ENCODE data around the gene RACGAP1.
A peak's percentile ranks its signal among the peaks of the same experiment; 100 is the strongest.

RACGAP1 gene

GRCh38 chr12:50013361-50014147 is 11.7 kb downstream of the RACGAP1 start:
- in situ Hi-C loops (cut with HindIII; ENCODE audit: low sequenced_read_pairs) = no loop called here
- TF ChIP-seq, protein P1, sequence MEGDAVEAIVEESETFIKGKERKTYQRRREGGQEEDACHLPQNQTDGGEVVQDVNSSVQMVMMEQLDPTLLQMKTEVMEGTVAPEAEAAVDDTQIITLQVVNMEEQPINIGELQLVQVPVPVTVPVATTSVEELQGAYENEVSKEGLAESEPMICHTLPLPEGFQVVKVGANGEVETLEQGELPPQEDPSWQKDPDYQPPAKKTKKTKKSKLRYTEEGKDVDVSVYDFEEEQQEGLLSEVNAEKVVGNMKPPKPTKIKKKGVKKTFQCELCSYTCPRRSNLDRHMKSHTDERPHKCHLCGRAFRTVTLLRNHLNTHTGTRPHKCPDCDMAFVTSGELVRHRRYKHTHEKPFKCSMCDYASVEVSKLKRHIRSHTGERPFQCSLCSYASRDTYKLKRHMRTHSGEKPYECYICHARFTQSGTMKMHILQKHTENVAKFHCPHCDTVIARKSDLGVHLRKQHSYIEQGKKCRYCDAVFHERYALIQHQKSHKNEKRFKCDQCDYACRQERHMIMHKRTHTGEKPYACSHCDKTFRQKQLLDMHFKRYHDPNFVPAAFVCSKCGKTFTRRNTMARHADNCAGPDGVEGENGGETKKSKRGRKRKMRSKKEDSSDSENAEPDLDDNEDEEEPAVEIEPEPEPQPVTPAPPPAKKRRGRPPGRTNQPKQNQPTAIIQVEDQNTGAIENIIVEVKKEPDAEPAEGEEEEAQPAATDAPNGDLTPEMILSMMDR (IDR thresholded peaks at IDR 0.05; ENCODE audit: low read depth, low read length) = no peak
- DNase-seq (ENCODE audit: low read depth, low spot score) = no peak

DNA sequence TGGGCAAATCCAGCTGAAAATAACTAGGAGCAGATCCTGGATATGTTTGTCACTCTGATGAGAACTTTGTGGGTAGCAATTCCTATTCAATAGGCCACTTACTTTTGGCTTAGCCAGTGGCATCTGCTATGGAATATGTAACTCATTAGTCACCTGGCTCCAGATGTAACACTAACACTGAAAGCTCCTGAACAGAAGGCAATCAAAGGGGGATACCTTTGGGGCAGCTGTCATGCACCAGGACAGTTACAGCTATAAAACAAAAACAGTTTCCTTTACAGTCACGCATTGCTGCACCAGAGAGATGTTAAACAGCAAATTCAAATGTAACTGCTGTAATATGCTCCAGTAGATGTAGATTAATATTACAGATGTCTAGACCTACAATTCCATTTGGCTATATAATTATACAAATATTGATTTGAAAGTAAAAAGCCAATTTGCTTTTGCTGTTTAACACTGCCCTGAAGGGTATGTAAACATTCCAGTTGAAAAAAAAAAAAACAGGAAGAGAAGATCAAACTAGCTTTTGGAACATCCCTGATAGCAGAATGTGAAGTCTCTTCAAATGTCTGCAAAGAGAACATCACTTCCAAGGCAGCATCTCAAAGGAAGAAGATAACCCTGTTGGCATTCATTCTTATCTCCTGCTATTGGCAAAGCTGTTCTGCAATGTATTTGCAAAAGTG is 18.4 kb downstream of the RACGAP1 start:
- no peak for DNase-seq (ENCODE audit: low read depth, low spot score)
- TF ChIP-seq, protein P1 (IDR thresholded peaks at IDR 0.05; ENCODE audit: low read depth, low read length) = no peak
- in situ Hi-C loops (cut with HindIII; ENCODE audit: low sequenced_read_pairs) = no loop called here
- H3K4me3 ChIP-seq (ENCODE audit: low read depth, low read length) = no peak overlapping the region

More at GRCh38 chr12:50013361-50014147, 11.7 kb downstream of the RACGAP1 start:
- H3K4me3 ChIP-seq (ENCODE audit: low read depth, low read length) = no peak overlapping the region

DNA sequence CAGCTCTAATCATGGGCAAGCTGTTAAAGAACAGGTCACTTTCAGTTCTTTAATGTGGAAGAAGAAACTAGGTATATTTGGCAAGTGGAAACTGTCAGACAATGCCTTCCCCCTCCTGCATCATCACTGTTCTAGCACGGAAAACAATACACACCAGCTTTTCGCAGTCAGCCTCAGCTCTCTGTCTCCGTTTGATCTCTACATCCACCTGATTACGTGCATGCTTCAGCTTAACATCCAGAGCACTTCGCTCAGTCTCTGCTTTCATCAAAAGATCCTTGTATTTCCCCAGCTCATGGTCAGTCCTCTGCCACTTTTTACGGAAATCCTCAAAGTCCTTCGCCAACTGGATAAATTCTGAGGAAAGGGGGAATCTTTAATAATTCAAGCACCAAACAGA is 19.0 kb downstream of the RACGAP1 start:
- no peak overlapping the region for H3K4me3 ChIP-seq (ENCODE audit: low read depth, low read length)
- in situ Hi-C loops (cut with HindIII; ENCODE audit: low sequenced_read_pairs) = no loop called here

GRCh38 chr12:50005175-50005574 is 20.1 kb downstream of the RACGAP1 start:
- in situ Hi-C loops (cut with HindIII; ENCODE audit: low sequenced_read_pairs) = no loop called here
- H3K4me3 ChIP-seq (ENCODE audit: low read depth, low read length) = no peak overlapping the region
- TF ChIP-seq, protein P1 (IDR thresholded peaks at IDR 0.05; ENCODE audit: low read depth, low read length) = no peak
- no peak for DNase-seq (ENCODE audit: low read depth, low spot score)

More for the DNA sequence above, 19.0 kb downstream of the RACGAP1 start:
- no peak for DNase-seq (ENCODE audit: low read depth, low spot score)
- TF ChIP-seq, protein P1 (IDR thresholded peaks at IDR 0.05; ENCODE audit: low read depth, low read length) = no peak

DNA sequence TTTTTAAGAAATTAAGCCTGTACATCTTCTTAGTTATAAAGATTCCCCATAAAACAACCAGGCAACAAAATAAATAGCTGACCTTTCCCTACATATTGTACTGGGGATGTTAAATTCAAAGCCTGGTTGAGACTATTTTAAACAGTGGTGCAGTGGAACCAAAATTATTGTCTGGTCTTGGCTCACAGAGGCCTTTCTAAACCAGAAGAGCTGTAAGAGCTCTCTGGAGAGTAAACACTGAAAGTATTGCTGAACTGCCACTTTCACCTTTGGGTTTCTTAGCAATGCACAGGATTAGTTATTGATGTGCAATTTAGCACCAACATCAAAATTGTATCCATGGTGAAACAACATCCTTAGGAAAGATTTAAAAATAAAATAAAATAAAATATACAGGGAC is 20.6 kb downstream of the RACGAP1 start:
- in situ Hi-C loops (cut with HindIII; ENCODE audit: low sequenced_read_pairs) = no loop called here
- H3K4me3 ChIP-seq (ENCODE audit: low read depth, low read length) = no peak overlapping the region
- TF ChIP-seq, protein P1 (IDR thresholded peaks at IDR 0.05; ENCODE audit: low read depth, low read length) = no peak
- no peak for DNase-seq (ENCODE audit: low read depth, low spot score)

GRCh38 chr12:50003595-50003994 is 21.7 kb downstream of the RACGAP1 start:
- TF ChIP-seq, protein P1 (IDR thresholded peaks at IDR 0.05; ENCODE audit: low read depth, low read length) = no peak
- no peak overlapping the region for H3K4me3 ChIP-seq (ENCODE audit: low read depth, low read length)
- in situ Hi-C loops (cut with HindIII; ENCODE audit: low sequenced_read_pairs) = no loop called here

More at GRCh38 chr12:50003595-50003994, 21.7 kb downstream of the RACGAP1 start:
- peak; percentile 68 for DNase-seq (ENCODE audit: low read depth, low spot score)
